Renal cortical epithelial cell (primary cell): Measurements from ENCODE around the gene SNX1. TPM values are rescaled to one million over a fixed set of nuclear protein-coding genes. Genes with fewer than 3 reads are reported as not detected.
"Not testable (repeated sequence)": the region's sequence is repeated elsewhere in the genome, so short reads cannot be mapped to it uniquely, and the experiment has no call there.

Experiments
- DNase-seq: peaks from one replicate; pipeline ENCODE4 v3.0.0-alpha.2; 2011; ENCODE audit warnings: low read depth
- total RNA-seq: library from RNA; depleted of rRNA; stranded (reverse); fragments of >200 nt; gene quantifications from 2 replicates; pipeline ENCODE4 v1.2.3, GENCODE V29; 2014

The SNX1 gene
- 28.5 and 85.9 TPM in 2 replicates for total RNA-seq

GRCh38 chr15:64095795-64096667, at the start of gene SNX1:
SNX1 (plus strand) TSS chr15:64095982; CDS start chr15:64096014, 32 bp downstream.
- peak; percentile 83 for DNase-seq

GRCh38 chr15:64046421-64047153, 49.2 kb upstream of the SNX1 start, which contains the start of gene DAPK2:
DAPK2 (minus strand) TSS chr15:64046485; CDS start chr15:64040261, 6,224 bp downstream.
- peak; percentile 8 for DNase-seq

- no peak for DNase-seq
Measured at GRCh38 chr15:64048781-64049460, 46.9 kb upstream of the SNX1 start.

- DNase-seq: peak; percentile 19
Measured at GRCh38 chr15:64050281-64051092, 45.3 kb upstream of the SNX1 start.

GRCh38 chr15:64051093-64051402, 44.7 kb upstream of the SNX1 start:
- DNase-seq: no peak

GRCh38 chr15:64051407-64052259, 44.1 kb upstream of the SNX1 start:
- no peak for DNase-seq

GRCh38 chr15:64052925-64053491, 42.8 kb upstream of the SNX1 start:
- DNase-seq: no peak

- not testable (repeated sequence) for DNase-seq
Measured at GRCh38 chr15:64053674-64054073, 42.1 kb upstream of the SNX1 start.

GRCh38 chr15:64058279-64058678, 37.5 kb upstream of the SNX1 start:
- peak; percentile 4 for DNase-seq

GRCh38 chr15:64059104-64059503, 36.7 kb upstream of the SNX1 start:
- not testable (repeated sequence) for DNase-seq

GRCh38 chr15:64060716-64061115, 35.1 kb upstream of the SNX1 start:
- no peak for DNase-seq

GRCh38 chr15:64066451-64066850, 29.3 kb upstream of the SNX1 start:
- no peak for DNase-seq

GRCh38 chr15:64067564-64068030, 28.2 kb upstream of the SNX1 start:
- DNase-seq: peak; percentile 35

GRCh38 chr15:64068133-64068532, 27.6 kb upstream of the SNX1 start:
- no peak for DNase-seq

- DNase-seq: no peak
Measured at GRCh38 chr15:64070106-64070505, 25.7 kb upstream of the SNX1 start.

- peak; percentile 90 for DNase-seq
Measured at GRCh38 chr15:64070965-64071851, 24.6 kb upstream of the SNX1 start.

GRCh38 chr15:64071931-64072765, 23.6 kb upstream of the SNX1 start:
- DNase-seq: no peak

- DNase-seq: no peak
Measured at GRCh38 chr15:64072812-64073211, 23.0 kb upstream of the SNX1 start.
